Mucosa of descending colon (tissue), 3 donors: ENCODE data around the gene STK32B. TPM values are rescaled to one million over a fixed set of nuclear protein-coding genes. Genes with fewer than 3 reads are reported as not detected.
"Not testable (repeated sequence)": the region's sequence is repeated elsewhere in the genome, so short reads cannot be mapped to it uniquely, and the experiment has no call there.

Source experiments
- ATAC-seq: fragments of 200-7000 bp; cut with Tn5 transposase; one replicate; pipeline ENCODE4 v1.9.1; 2020; ENCODE audit warnings: mild to moderate bottlenecking, moderate library complexity
- DNase-seq, 3 donors: peaks; one replicate each; pipeline ENCODE4 v3.0.0-alpha.2; 2020
- H3K36me3 ChIP-seq: fragments of 200-600 bp; one replicate; pipeline ENCODE4 v1.8.0; 2021; ENCODE audit warnings: low read depth, mild to moderate bottlenecking
- H3K4me1 ChIP-seq: fragments of 200-600 bp; one replicate; pipeline ENCODE4 v1.8.0; 2021; ENCODE audit warnings: low read depth, mild to moderate bottlenecking
- H3K4me3 ChIP-seq: fragments of 200-600 bp; one replicate; pipeline ENCODE4 v1.8.0; 2021; ENCODE audit warnings: mild to moderate bottlenecking
- H3K9me3 ChIP-seq: fragments of 200-600 bp; one replicate; pipeline ENCODE4 v1.8.0; 2021; ENCODE audit warnings: mild to moderate bottlenecking
- intact Hi-C, 2 donors: fragments of 100-400 bp; cut with DNase I in 1 of 2; cut with micrococcal nuclease in 1 of 2; formaldehyde crosslinking; loops; one replicate each; pipeline versions ENCODE4 v1.11.0 to v1.11.1; 2022; cut with DNase I, micrococcal nuclease
- total RNA-seq, 3 donors: library from RNA; stranded (reverse); fragmentation: NEBNext Ultra II Directional in 2 of 3; extraction: Animal tissue kit (Norgen Biotek cat#: 25700) in 2 of 3; gene quantifications; one replicate each; pipeline versions ENCODE4 v1.2.1 to v1.2.4, GENCODE V29; 2021 to 2023
- TF ChIP-seq, protein P1 (sequence below): fragments of 200-600 bp; IDR thresholded peaks from one replicate; pipeline ENCODE4 v1.8.0; 2022; ENCODE audit warnings: antibody characterized with exemption, mild to moderate bottlenecking
- donor health status: DM: no; HTN: no; CAD: no; lungs with moderate emphysema.
- donor health status: DM: no; HTN: no; CAD: no.
- donor health status: DM: no; HTN: yes; CAD: no.

The STK32B gene
- total RNA-seq, 3 donors from 2014 or later, result 0.67 to 2.2 (median 1.1) TPM

DNA sequence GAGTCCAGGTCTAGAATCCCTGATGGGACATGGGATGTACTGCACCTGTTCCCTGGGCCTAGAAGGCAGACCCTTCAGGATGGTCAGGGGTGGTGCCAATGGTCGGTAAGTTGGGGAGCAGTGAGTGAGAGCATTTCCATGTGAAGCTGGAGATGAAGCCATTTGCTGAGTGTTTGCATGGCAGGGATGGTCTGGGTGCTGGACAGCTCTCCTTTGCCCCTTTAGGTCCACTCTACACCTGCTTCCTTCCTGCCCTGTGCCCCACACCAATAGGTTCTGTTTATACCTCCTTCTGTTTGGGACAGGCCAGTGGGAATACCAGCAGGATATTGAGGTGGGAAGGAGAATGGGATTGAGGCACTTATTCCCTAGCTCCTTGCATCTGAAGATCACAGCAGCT, 181.3 kb downstream of the STK32B start:
- H3K9me3 ChIP-seq, result no peaks in the 10 kb centered on the region
- DNase-seq (no peak), ATAC-seq (no peak)
- TF ChIP-seq, protein P1, sequence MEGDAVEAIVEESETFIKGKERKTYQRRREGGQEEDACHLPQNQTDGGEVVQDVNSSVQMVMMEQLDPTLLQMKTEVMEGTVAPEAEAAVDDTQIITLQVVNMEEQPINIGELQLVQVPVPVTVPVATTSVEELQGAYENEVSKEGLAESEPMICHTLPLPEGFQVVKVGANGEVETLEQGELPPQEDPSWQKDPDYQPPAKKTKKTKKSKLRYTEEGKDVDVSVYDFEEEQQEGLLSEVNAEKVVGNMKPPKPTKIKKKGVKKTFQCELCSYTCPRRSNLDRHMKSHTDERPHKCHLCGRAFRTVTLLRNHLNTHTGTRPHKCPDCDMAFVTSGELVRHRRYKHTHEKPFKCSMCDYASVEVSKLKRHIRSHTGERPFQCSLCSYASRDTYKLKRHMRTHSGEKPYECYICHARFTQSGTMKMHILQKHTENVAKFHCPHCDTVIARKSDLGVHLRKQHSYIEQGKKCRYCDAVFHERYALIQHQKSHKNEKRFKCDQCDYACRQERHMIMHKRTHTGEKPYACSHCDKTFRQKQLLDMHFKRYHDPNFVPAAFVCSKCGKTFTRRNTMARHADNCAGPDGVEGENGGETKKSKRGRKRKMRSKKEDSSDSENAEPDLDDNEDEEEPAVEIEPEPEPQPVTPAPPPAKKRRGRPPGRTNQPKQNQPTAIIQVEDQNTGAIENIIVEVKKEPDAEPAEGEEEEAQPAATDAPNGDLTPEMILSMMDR, result no peak
- intact Hi-C loops, result no loop called here
- H3K4me3 ChIP-seq, result no peak overlapping the region
- H3K4me1 ChIP-seq, result no peaks in the 10 kb centered on the region
- no peaks in the 10 kb centered on the region for H3K36me3 ChIP-seq

DNA sequence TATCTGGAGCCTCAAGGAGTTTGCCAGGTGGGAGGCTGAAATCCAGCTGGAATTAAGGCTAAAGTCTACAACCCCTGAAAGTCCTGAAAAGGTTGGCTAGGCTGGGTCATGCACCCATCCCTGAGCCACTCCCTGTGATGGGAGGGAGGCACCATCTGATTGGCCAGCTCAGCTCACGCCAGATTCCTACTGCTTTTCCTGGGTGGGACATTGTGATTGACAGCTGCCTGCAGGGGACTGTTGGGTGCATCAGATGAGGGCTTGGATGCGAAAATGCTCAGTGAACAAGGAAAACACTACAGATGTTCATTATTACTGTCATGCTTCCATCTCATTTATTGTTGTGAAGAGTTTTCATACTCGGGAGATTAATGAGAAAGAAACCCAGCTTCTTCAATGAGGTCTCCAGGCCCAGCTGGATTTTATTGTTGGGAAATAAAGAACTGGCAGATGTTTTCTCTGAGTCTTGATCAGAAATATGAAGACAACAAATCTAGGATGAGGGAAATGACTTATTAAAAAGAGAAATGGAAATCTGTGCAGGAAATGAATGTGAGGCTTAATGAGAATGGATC, 185.9 kb downstream of the STK32B start:
- no peak for DNase-seq
- Histone ChIP-seq H3K4me3 (no peak overlapping the region), H3K4me1 (no peaks in the 10 kb centered on the region), H3K9me3 (no peaks in the 10 kb centered on the region), H3K36me3 (no peaks in the 10 kb centered on the region)
- intact Hi-C loops, result no loop called here
- TF ChIP-seq, protein P1, result no peak
- ATAC-seq, result no peak

DNA sequence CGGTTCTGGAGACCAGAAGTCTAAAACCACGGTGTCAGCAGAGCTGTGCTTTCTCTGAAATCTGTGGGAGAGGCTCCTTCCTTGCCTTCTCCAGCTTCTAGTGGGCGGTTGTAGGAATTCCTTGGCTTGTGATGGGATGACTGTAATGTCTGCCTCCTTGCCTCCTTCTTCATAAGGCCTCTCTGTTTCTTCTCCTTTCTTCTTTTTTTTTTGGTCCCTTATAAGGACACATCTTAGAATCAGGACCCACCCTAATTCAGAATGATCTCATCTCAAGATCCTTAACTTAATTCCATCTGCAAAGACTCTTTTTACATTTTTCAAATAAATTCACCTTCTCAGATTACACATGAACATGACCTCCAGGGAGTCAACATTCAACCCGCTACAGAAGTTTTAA, 186.9 kb downstream of the STK32B start:
- Histone ChIP-seq H3K4me3 (no peak overlapping the region), H3K36me3 (no peaks in the 10 kb centered on the region), H3K4me1 (no peaks in the 10 kb centered on the region), H3K9me3 (no peaks in the 10 kb centered on the region)
- DNase-seq (no peak), ATAC-seq (no peak)
- intact Hi-C loops, result no loop called here
- TF ChIP-seq, protein P1, result no peak

DNA sequence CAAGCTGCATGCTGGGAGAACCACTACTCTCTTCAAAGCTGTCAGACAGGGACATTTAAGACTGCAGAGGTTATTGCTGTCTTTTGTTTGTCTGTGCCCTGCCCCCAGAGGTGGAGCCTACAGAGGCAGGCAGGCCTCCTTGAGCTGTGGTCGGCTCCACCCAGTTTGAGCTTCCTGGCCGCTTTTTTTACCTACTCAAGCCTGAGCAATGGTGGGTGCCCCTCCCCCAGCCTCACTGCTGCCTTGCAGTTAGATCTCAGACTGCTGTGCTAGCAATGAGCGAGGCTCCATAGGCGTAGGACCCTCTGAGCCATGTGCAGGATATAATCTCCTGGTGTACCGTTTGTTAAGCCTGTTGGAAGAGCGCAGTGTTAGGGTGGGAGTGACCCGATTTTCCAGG, 195.8 kb downstream of the STK32B start:
- H3K4me3 ChIP-seq, intact Hi-C loops, H3K9me3 ChIP-seq, DNase-seq, H3K4me1 ChIP-seq, ATAC-seq, H3K36me3 ChIP-seq: not testable (repeated sequence)

DNA sequence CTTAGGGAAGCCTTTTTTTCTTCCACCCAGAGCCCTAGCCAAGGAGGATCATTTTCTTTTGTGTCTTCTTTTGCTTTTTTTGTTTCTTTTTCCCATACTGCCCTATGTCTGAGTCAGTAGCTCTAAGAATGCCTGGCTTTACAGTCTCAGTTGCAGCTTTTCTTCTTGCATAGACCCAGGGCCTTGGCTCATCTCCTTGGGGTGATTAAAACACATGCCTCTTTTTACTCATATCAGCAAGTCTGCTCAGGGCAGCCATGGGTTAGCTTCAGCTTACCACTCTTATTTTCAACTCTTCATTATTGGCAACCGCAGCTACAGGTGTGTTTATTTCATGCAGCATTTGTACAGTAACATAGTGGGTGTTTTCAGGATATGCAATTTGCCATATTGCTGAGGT, 196.5 kb downstream of the STK32B start:
- no peaks in the 10 kb centered on the region for H3K4me1 ChIP-seq
- H3K9me3 ChIP-seq, result peaks cover 2% of the 10 kb centered on the region
- DNase-seq (no peak), ATAC-seq (no peak)
- H3K4me3 ChIP-seq, result no peak overlapping the region
- intact Hi-C loops, result no loop called here
- TF ChIP-seq, protein P1, result no peak
- no peaks in the 10 kb centered on the region for H3K36me3 ChIP-seq

DNA sequence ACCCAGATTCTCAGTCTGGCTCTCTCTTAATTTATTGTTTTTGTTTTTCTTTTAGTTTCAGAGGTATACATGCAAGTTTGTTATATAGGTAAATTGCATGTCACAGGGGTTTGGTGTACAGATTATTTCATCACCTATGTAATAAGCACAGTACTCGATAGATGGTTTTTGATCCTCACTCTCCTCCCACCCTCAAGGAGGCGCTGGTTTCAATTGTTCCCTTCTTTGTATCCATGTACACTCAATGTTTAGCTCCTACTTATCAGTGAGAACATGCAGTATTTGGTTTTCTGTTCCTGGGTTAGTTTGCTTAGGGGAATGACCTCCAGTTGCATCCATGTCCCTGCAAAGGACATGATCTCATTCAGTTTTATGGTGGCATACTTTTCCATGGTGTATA, 198.4 kb downstream of the STK32B start:
- H3K4me3 ChIP-seq, result no peak overlapping the region
- TF ChIP-seq, protein P1, result no peak
- no peaks in the 10 kb centered on the region for H3K36me3 ChIP-seq
- H3K9me3 ChIP-seq, result peaks cover 2% of the 10 kb centered on the region
- ATAC-seq, result no peak
- no peaks in the 10 kb centered on the region for H3K4me1 ChIP-seq
- no peak for DNase-seq
- intact Hi-C loops, result no loop called here

DNA sequence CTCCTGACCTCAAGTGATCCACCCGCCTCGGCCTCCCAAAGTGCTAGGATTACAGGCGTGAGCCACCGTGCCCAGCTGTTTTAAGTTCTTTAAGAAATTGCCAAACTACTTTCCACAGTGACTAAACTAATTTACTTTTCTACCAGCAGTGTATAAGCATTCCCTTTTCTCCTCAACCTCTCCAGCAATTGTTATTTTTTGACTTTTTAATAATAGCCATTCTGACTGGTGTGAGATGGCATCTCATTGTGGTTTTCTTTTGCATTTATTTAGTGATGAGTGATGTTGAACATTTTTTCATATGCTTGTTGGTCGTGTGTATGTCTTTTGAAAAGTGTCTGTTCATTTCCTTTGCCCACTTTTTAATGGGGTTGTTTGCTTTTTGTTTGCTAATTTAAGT, 199.3 kb downstream of the STK32B start:
- H3K4me3 ChIP-seq, H3K36me3 ChIP-seq, DNase-seq, intact Hi-C loops, ATAC-seq, H3K9me3 ChIP-seq, H3K4me1 ChIP-seq: not testable (repeated sequence)
